AG04450 (cell line): ENCODE measurements around the gene ALKBH6. TPM values are rescaled to one million over a fixed set of nuclear protein-coding genes. Genes with fewer than 3 reads are reported as not detected.

Experiments used
- CTCF ChIA-PET: fragments of 300-600, 350-600 bp; formaldehyde crosslinking; extraction: SDS; loops from one replicate; lab custom pipeline; 2022; ENCODE audit warnings: antibody characterized with exemption, inconsistent platforms; lab: Charles Lee
- POLR2A ChIA-PET: fragments of 350-600 bp; formaldehyde crosslinking; extraction: SDS; loops from one replicate; lab custom pipeline; 2021; ENCODE audit warnings: antibody characterized with exemption, inconsistent platforms; lab: Yijun Ruan, JAX
- DNase-seq: peaks from one replicate; pipeline ENCODE4 v3.0.0-alpha.2; 2011; ENCODE audit warnings: low read depth, low spot score
- H3K27ac ChIP-seq: one replicate; pipeline ENCODE4 v1.5.1; 2012; ENCODE audit warnings: low read depth, low read length, control low read depth
- H3K27me3 ChIP-seq: one replicate; pipeline ENCODE4 v1.6.0; 2012; ENCODE audit warnings: low read length; ENCODE audit not compliant: control insufficient read depth, insufficient read depth
- H3K4me3 ChIP-seq: 2 replicates; pipeline ENCODE4 v1.5.1; 2011; ENCODE audit warnings: mild to moderate bottlenecking, low read depth, low read length, control low read depth
- H3K9me3 ChIP-seq: 2 replicates; pipeline ENCODE4 v1.5.1; 2012; ENCODE audit warnings: low read length; ENCODE audit not compliant: control insufficient read depth, insufficient read depth
- CTCF ChIP-seq: IDR thresholded peaks from 2 replicates; pipeline ENCODE4 v1.5.1; 2011; ENCODE audit warnings: low read depth, low read length, control low read depth, inconsistent platforms
- polyA plus RNA-seq: library from polyadenylated mRNA; depleted of rRNA; stranded (reverse); fragments of >200 nt; gene quantifications from 2 replicates; pipeline ENCODE4 v1.2.3, GENCODE V29; 2011

Gene ALKBH6
- polyA plus RNA-seq, 1 experiment: 21.2 TPM

DNA sequence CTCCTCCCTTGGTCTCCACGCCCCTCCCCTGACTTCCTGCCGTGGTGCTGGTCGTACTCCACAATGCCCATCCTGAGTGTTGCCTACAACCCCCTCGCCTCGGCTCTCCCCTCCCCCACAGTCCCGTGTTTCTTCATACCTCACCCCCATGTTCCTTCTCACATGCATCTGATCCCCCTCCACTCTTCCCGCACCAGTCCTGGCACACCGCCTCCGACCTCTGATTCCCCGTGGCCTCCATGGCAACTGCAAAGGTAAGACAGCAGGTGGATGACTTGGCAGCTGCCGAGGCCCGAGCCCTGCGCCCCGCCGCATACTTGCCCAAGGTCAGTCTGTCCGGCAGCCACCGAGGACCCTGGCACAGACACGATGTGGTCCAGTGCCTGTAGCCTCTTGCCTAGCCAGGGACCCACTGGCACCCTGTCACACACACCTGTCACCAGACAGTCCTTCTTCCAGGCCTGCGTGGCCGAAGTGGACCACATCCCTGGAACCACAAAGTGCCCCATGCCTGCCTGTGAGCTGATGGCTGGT, 35.1 kb downstream of the ALKBH6 start:
- DNase-seq: no peak
- Histone ChIP-seq H3K4me3 (no peak overlapping the region), H3K27ac (no peak overlapping the region), H3K27me3 (peaks cover 8% of the 10 kb centered on the region), H3K9me3 (no peaks in the 10 kb centered on the region; the same call in 1 of the 2 replicates)
- no peak for TF ChIP-seq CTCF
- CTCF ChIA-PET: no interaction called here
- POLR2A ChIA-PET: no interaction called here

GRCh38 chr19:35978271-35978670, 35.7 kb downstream of the ALKBH6 start:
- DNase-seq: no peak
- CTCF ChIA-PET: no interaction called here
- H3K27ac ChIP-seq: no peak overlapping the region
- no peak for TF ChIP-seq CTCF
- POLR2A ChIA-PET: interaction anchor here (0.6 kb wide), 1 partner anchor 17 kb away, joined by 4 read pairs; no protein-coding TSS in a partner anchor
- no peak overlapping the region for H3K4me3 ChIP-seq
- no peaks in the 10 kb centered on the region; the same call in 1 of the 2 replicates for H3K9me3 ChIP-seq
- H3K27me3 ChIP-seq: peaks cover 8% of the 10 kb centered on the region

DNA sequence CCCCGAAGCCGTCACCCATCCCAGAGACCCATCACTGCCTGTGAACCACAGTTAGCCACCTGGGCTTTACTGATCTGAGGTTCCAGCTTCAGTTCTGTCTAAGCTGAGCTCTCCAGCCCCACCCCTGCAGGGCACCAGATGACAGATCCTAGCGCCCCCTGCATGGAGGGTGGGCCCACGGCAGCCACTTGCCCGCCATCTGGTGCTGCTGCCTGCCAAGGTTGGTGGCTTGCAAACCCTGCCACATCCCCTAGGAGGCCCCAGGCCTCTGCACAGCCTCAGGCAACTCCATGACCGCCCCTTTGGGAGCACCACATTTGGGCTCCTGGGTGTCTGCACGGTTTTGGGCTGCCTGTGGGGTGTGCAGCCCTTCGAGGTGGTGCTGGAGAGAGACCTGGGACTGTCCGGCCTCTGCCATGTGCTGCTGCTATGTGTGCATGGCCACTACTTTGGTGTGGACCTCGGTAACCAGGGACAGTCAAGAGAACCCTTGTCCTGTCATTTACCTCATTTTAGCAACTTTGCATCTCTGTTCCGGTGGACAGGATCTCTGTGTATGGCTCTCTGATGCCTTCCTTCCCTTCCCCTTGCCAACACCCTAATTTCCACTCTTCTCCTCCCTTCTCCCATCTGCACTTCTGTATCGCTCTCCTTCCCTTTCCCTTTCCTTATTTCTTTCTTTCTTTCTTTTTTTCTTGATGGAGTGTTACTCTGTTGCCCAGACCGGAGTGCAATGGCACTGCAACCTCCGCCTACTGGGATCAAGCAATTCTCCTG, 36.4 kb downstream of the ALKBH6 start:
- no peak for DNase-seq
- ChIA-PET POLR2A (interaction anchor here (0.6 kb wide), 1 partner anchor 16 kb away, joined by 4 read pairs; no protein-coding TSS in a partner anchor), CTCF (no interaction called here)
- Histone ChIP-seq H3K9me3 (no peaks in the 10 kb centered on the region; the same call in 1 of the 2 replicates), H3K27ac (no peak overlapping the region), H3K27me3 (peaks cover 8% of the 10 kb centered on the region), H3K4me3 (no peak overlapping the region)
- no peak for TF ChIP-seq CTCF

GRCh38 chr19:35975608-35976214, 38.3 kb downstream of the ALKBH6 start:
- Histone ChIP-seq H3K4me3 (no peak overlapping the region), H3K27ac (no peak overlapping the region), H3K9me3 (no peaks in the 10 kb centered on the region; the same call in 1 of the 2 replicates), H3K27me3 (peaks cover 8% of the 10 kb centered on the region)
- DNase-seq: no peak
- TF ChIP-seq CTCF: no peak
- ChIA-PET CTCF (no interaction called here), POLR2A (no interaction called here)

- no peak for DNase-seq
- no peak overlapping the region for H3K27ac ChIP-seq
- no peak for TF ChIP-seq CTCF
- H3K4me3 ChIP-seq: no peak overlapping the region
- peaks cover 10% of the 10 kb centered on the region for H3K27me3 ChIP-seq
- no peaks in the 10 kb centered on the region; the same call in 1 of the 2 replicates for H3K9me3 ChIP-seq
- ChIA-PET POLR2A (no interaction called here), CTCF (no interaction called here)
These were observed 40.5 kb downstream of the ALKBH6 start for GRCh38 chr19:35973487-35973886.
